Prostate gland (tissue), 2 donors: ENCODE data around the gene RYR2.

Source experiments
- POLR2A ChIP-seq: fragments of 450-650 bp; IDR thresholded peaks from one replicate; pipeline ENCODE4 v1.6.1; 2016; ENCODE audit warnings: antibody characterized with exemption, mild to moderate bottlenecking
- POLR2AphosphoS5 ChIP-seq: sonication (generic); formaldehyde crosslinking; IDR thresholded peaks from one replicate; pipeline ENCODE4 v1.6.1; 2017; ENCODE audit warnings: antibody characterized with exemption
- TF ChIP-seq, protein P1 (sequence below), 4 experiments: fragments of 200-600 bp in 2 of 4; fragments of 450-650 bp in 2 of 4; sonication (generic) in 2 of 4; IDR thresholded peaks; 1 replicate in 3 of 4; 2 replicates in 1 of 4; pipeline ENCODE4 v1.5.1; 2016 to 2019; ENCODE audit warnings: antibody characterized with exemption in 4 of 4, mild to moderate bottlenecking in 2 of 4, moderate library complexity in 2 of 4

DNA sequence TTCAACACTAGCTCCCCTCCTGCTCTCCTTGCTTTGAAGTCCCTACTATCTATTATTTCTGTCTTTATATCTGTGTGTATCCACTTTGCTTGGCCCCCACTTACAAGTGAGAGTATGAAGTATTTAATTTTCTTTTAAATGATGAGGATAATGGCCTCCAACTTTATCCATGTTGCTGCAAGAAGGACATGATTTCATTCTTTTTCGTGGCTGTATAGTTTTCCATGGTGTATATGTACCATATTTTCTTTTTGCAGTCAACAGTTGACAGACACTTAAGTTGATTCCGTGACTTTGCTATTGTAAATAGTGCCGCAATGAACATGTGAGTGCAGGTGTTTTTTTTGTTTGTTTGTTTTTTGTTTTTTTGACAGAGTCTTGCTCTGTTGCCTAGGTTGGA is 483.1 kb downstream of the RYR2 start:
- TF ChIP-seq, protein P1, sequence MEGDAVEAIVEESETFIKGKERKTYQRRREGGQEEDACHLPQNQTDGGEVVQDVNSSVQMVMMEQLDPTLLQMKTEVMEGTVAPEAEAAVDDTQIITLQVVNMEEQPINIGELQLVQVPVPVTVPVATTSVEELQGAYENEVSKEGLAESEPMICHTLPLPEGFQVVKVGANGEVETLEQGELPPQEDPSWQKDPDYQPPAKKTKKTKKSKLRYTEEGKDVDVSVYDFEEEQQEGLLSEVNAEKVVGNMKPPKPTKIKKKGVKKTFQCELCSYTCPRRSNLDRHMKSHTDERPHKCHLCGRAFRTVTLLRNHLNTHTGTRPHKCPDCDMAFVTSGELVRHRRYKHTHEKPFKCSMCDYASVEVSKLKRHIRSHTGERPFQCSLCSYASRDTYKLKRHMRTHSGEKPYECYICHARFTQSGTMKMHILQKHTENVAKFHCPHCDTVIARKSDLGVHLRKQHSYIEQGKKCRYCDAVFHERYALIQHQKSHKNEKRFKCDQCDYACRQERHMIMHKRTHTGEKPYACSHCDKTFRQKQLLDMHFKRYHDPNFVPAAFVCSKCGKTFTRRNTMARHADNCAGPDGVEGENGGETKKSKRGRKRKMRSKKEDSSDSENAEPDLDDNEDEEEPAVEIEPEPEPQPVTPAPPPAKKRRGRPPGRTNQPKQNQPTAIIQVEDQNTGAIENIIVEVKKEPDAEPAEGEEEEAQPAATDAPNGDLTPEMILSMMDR (IDR thresholded peaks at IDR 0.05), result no peak
- TF ChIP-seq POLR2A (no peak), POLR2AphosphoS5 (no peak)
